Fibroblast of the aortic adventitia (primary cell): ENCODE results near the gene CCR7. TPM values are rescaled to one million over a fixed set of nuclear protein-coding genes. Genes with fewer than 3 reads are reported as not detected.

Experiments
- DNase-seq: peaks from one replicate; pipeline ENCODE4 v3.0.0-alpha.2; 2010; ENCODE audit warnings: low read depth
- H3K4me3 ChIP-seq: 2 replicates; pipeline ENCODE4 v1.5.1; 2011; ENCODE audit warnings: low read depth, mild to moderate bottlenecking, control low read depth, low read length, moderate library complexity
- total RNA-seq: library from RNA; depleted of rRNA; stranded (reverse); fragments of >200 nt; gene quantifications from 2 replicates; pipeline ENCODE4 v1.2.3, GENCODE V29; 2012; ENCODE audit warnings: low replicate concordance
- TF ChIP-seq, protein P1 (sequence below): IDR thresholded peaks from 2 replicates; pipeline ENCODE4 v1.5.1; 2011; ENCODE audit warnings: mild to moderate bottlenecking, low read length, control low read depth, inconsistent platforms; ENCODE audit not compliant: insufficient read depth

CCR7 gene
- total RNA-seq, 1 donor, result not detected

GRCh38 chr17:40517981-40518380 is 47.3 kb downstream of the CCR7 start:
- no peak overlapping the region for H3K4me3 ChIP-seq
- TF ChIP-seq, protein P1, sequence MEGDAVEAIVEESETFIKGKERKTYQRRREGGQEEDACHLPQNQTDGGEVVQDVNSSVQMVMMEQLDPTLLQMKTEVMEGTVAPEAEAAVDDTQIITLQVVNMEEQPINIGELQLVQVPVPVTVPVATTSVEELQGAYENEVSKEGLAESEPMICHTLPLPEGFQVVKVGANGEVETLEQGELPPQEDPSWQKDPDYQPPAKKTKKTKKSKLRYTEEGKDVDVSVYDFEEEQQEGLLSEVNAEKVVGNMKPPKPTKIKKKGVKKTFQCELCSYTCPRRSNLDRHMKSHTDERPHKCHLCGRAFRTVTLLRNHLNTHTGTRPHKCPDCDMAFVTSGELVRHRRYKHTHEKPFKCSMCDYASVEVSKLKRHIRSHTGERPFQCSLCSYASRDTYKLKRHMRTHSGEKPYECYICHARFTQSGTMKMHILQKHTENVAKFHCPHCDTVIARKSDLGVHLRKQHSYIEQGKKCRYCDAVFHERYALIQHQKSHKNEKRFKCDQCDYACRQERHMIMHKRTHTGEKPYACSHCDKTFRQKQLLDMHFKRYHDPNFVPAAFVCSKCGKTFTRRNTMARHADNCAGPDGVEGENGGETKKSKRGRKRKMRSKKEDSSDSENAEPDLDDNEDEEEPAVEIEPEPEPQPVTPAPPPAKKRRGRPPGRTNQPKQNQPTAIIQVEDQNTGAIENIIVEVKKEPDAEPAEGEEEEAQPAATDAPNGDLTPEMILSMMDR, result no peak
- DNase-seq, result no peak

- TF ChIP-seq, protein P1, result no peak
- DNase-seq, result no peak
- H3K4me3 ChIP-seq, result no peak overlapping the region
Measured at GRCh38 chr17:40517286-40517662, 48.0 kb downstream of the CCR7 start.

DNA sequence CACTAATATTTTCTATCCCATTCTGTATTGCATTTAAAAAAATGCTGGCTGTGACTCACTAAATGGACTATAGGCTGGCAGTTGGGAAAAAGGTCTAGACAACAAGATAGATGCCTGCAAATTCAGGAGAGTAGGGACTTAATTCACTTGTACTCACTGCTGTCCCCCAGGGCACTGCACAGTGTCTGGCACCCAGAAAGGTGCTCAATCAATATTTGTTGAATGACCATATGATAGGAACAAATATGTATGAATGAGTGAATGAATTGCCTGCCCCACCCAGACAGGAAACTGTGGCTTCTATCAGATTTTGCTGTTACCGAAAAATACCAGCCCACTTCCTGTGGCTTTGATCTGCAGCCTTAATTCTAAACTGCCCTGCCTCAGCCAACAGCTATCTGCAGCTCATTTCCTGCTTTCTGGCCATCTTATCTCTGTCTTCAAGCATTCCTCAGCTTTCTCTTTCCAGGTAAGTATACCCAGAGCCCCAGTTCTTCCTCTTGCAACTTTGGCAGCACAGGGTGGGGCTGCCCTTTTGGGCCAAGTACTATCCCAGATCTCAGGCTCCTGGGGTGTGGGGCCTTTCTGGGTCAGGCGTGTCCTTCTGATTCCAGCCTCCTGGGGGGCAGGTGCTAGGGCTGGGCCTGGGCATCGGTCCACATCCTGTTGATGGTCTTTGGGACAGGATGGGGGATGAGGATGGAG is 48.5 kb downstream of the CCR7 start:
- H3K4me3 ChIP-seq, result no peak overlapping the region
- no peak for DNase-seq
- TF ChIP-seq, protein P1, result no peak

GRCh38 chr17:40515491-40516041 is 49.7 kb downstream of the CCR7 start:
- no peak overlapping the region for H3K4me3 ChIP-seq
- no peak for DNase-seq
- TF ChIP-seq, protein P1, result no peak

DNA sequence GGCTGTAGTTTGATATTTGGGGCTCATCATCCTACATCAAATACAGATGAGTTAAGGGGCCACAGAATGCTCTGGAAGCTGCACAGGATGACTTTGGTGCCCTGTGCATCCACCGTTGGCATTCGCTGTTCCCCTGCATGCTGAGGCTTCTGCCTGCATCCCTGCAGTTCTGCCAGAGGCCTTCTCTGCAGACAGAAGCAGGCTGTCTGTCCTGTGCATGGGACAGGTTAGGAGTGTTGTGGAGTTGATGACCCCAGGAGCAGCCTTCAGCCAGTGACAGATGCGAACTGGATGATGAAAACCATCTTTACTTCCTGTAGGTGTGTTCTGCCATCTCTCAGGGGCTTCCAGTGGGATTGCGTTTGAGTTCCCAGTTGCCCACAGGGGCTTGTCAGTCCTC is 50.3 kb downstream of the CCR7 start:
- H3K4me3 ChIP-seq, result no peak overlapping the region
- TF ChIP-seq, protein P1, result no peak
- no peak for DNase-seq

- no peak for DNase-seq
- TF ChIP-seq, protein P1, result no peak
- no peak overlapping the region for H3K4me3 ChIP-seq
Measured at GRCh38 chr17:40514013-40514875, 51.0 kb downstream of the CCR7 start.
